Mesothelial cell of epicardium (in vitro differentiated cells): Measurements from ENCODE around the gene MAD2L1. TPM values are rescaled to one million over a fixed set of nuclear protein-coding genes. Genes with fewer than 3 reads are reported as not detected.

Experiments used
- DNase-seq, 2 experiments: peaks; one replicate each; pipeline ENCODE4 v3.0.0; 2021; ENCODE audit warnings: low spot score in 2 of 2; ENCODE audit not compliant: unreplicated experiment in 2 of 2
- H3K27ac Mint-ChIP-seq: 2 replicates; pipeline ENCODE4 v1.8.0; 2021; ENCODE audit warnings: mixed read lengths
- H3K27me3 Mint-ChIP-seq: 2 replicates; pipeline ENCODE4 v1.8.0; 2021; ENCODE audit warnings: low read depth, mixed read lengths
- H3K36me3 Mint-ChIP-seq: 2 replicates; pipeline ENCODE4 v1.8.0; 2021; ENCODE audit warnings: mixed read lengths
- H3K4me1 Mint-ChIP-seq: 2 replicates; pipeline ENCODE4 v1.8.0; 2021; ENCODE audit warnings: mixed read lengths
- H3K4me3 Mint-ChIP-seq: 2 replicates; pipeline ENCODE4 v1.8.0; 2021; ENCODE audit warnings: mild to moderate bottlenecking, moderate library complexity, mixed read lengths
- H3K9me3 Mint-ChIP-seq: 2 replicates; pipeline ENCODE4 v1.8.0; 2021; ENCODE audit warnings: mixed read lengths
- total RNA-seq: library from RNA; stranded (reverse); gene quantifications from 3 replicates; pipeline ENCODE4 v1.2.1, GENCODE V29; 2021
- TF ChIP-seq, protein P1 (sequence below): fragments of 200-600 bp; sonication (generic); IDR thresholded peaks from one replicate; pipeline ENCODE4 v1.5.0; 2021; ENCODE audit warnings: antibody characterized with exemption; ENCODE audit not compliant: unreplicated experiment

MAD2L1 gene
- total RNA-seq, 1 donor from 2014 or later: 16.6 TPM

DNA sequence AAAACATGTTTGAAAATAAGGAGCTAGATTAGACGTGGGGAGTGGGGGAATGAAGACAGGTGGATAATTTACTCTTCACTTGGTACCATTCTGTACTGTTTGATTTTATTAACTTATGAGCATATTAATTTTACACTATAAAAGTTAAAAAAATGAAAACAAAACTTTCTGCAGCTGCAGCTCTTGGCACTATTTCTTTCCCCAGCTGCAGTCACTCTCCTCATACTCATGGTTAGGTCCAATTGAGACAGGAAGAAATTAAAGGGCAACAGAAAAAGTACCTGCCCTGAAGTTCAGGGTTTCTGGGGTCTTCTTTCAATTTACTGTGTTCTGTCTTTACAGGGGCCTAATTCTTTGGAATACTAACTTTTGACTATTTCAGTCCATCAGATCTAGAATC, 15.4 kb downstream of the MAD2L1 start:
- Mint-ChIP-seq H3K27ac (no peak overlapping the region), H3K36me3 (no peaks in the 10 kb centered on the region), H3K27me3 (peaks cover 2% of the 10 kb centered on the region), H3K9me3 (peaks cover 6% of the 10 kb centered on the region), H3K4me1 (peaks cover 27% of the 10 kb centered on the region), H3K4me3 (no peak overlapping the region)
- DNase-seq: no peak
- TF ChIP-seq, protein P1, sequence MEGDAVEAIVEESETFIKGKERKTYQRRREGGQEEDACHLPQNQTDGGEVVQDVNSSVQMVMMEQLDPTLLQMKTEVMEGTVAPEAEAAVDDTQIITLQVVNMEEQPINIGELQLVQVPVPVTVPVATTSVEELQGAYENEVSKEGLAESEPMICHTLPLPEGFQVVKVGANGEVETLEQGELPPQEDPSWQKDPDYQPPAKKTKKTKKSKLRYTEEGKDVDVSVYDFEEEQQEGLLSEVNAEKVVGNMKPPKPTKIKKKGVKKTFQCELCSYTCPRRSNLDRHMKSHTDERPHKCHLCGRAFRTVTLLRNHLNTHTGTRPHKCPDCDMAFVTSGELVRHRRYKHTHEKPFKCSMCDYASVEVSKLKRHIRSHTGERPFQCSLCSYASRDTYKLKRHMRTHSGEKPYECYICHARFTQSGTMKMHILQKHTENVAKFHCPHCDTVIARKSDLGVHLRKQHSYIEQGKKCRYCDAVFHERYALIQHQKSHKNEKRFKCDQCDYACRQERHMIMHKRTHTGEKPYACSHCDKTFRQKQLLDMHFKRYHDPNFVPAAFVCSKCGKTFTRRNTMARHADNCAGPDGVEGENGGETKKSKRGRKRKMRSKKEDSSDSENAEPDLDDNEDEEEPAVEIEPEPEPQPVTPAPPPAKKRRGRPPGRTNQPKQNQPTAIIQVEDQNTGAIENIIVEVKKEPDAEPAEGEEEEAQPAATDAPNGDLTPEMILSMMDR: no peak

DNA sequence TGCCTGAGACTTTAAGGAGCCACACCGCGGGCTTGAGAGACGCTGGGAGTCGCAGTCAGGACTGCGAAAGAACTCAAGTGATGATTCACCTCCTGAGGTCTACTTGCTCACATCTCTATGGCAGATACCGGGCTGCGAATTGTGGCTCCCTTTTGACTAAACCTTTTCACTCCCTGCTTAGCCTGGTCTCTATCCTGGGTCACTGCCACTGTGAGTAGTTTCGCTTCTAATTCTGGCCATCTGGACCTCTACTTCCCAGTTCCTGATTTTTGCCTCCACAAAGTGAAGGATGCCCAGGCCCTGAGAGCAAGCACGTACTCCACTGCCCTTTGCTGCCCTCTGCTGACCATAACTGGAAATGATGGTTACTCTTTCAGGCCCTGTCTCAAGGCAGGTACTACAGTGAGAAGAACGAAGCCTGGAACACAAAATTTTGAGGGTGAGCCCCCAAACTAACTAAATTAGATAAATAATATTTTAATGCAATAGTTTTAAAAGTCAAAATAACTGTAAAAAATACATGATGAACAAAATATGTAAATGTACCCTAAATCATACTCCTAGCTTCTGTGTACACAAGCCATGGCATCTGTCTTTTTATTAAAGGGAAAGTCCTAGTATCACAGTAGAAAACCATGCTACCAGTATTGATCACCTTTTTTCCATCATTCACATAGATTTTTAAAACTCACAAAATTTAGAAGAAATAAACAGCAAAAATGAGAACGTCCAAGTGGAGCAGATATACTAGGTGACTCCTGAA, 16.7 kb downstream of the MAD2L1 start:
- Mint-ChIP-seq H3K27ac (no peak overlapping the region), H3K27me3 (peaks cover 2% of the 10 kb centered on the region), H3K36me3 (no peaks in the 10 kb centered on the region), H3K9me3 (peaks cover 6% of the 10 kb centered on the region), H3K4me1 (peaks cover 15% of the 10 kb centered on the region), H3K4me3 (no peak overlapping the region)
- TF ChIP-seq, protein P1: peak; percentile 82
- peak; percentile 48 to 85 for DNase-seq

DNA sequence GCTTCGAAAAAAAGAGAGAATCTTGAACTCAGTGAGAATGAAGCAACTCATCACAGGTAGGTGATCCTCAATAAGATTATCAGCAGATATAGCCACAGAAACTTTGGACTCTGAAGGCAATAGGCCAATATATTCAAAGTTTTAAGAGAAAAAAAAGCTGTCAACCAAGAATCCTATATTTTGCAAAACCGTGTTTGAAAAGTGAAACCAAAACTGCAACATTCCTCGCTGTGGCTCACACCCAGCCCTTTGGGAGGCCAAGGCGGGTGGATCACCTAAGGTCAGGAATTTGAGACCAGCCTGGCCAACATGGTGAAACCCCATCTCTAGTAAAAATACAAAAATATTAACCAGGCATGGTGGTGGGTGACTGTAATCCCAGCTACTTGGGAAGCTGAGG, 22.8 kb downstream of the MAD2L1 start:
- no peak overlapping the region for H3K4me3 Mint-ChIP-seq
- peaks cover 21% of the 10 kb centered on the region for H3K9me3 Mint-ChIP-seq
- no peaks in the 10 kb centered on the region for H3K4me1 Mint-ChIP-seq
- H3K36me3 Mint-ChIP-seq: peaks cover 5% of the 10 kb centered on the region
- no peak for DNase-seq
- TF ChIP-seq, protein P1: no peak
- no peak overlapping the region for H3K27ac Mint-ChIP-seq
- peaks cover 2% of the 10 kb centered on the region for H3K27me3 Mint-ChIP-seq

DNA sequence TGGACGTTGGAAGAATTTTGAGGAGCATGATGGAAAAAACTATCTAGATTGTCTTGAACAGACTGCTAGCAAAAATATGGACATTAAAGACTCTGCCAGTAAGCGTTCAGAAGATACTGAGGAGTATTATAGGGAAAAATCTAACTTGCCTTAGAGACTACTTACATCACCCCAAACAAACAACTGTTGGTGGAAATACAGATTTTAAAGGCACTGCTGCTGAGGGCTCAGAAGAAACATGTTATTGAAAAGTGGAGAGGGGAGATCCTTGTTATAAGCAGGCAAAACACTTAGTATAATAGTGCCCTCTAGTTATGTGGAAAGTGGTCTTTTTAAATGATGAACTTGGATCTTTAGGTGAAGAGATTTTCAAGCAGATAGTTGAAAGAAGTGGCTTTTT, 29.2 kb downstream of the MAD2L1 start:
- no peaks in the 10 kb centered on the region for H3K27me3 Mint-ChIP-seq

DNA sequence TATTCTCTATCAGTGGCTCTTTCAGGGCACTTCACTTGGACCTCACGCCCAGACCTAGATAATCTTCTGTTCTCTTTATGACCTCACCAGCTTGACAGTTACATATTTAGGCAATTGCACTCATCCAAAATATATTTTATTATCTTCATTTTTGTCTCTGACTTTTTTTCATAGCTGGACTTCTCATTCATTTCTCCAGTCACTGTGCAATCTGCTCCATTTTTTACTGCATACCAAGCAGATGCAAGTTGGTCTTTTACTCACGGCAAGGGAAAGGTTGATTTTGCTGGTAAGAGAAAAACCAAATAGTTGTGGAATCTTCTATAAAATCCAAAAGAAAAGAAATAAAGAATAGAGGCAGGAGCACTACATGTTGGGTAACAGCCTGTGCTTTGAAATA, 31.7 kb downstream of the MAD2L1 start:
- no peaks in the 10 kb centered on the region for H3K36me3 Mint-ChIP-seq
- peaks cover 2% of the 10 kb centered on the region for H3K27me3 Mint-ChIP-seq
- TF ChIP-seq, protein P1: no peak
- H3K9me3 Mint-ChIP-seq: peaks cover 3% of the 10 kb centered on the region
- DNase-seq: no peak
- peaks cover 10% of the 10 kb centered on the region for H3K4me1 Mint-ChIP-seq
- no peak overlapping the region for H3K4me3 Mint-ChIP-seq
- H3K27ac Mint-ChIP-seq: no peak overlapping the region

More for the DNA sequence above, 29.2 kb downstream of the MAD2L1 start:
- H3K9me3 Mint-ChIP-seq: peaks cover 3% of the 10 kb centered on the region
- DNase-seq: no peak
- H3K4me3 Mint-ChIP-seq: no peak overlapping the region
- H3K36me3 Mint-ChIP-seq: no peaks in the 10 kb centered on the region
- no peak overlapping the region for H3K27ac Mint-ChIP-seq
- TF ChIP-seq, protein P1: no peak
- H3K4me1 Mint-ChIP-seq: peaks cover 10% of the 10 kb centered on the region

DNA sequence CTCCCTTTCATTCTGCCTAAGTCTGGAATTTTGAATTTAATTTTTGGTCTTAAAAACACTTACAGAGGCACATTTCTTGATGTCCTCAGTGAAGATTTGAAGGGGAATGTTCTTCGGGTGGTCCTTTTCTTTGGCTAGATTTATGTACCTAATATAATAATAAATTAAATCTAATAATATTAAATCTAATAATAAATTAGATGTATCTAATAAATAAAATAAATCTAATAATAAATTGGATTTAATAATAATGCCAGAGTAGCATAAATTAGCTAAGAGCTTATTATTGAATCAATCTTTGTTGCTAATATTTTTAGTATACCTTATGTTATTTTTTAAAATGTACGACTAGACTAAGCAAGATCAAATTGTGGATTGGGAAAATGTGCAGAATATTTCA, 39.8 kb downstream of the MAD2L1 start:
- TF ChIP-seq, protein P1: no peak
- no peak for DNase-seq
- H3K36me3 Mint-ChIP-seq: no peaks in the 10 kb centered on the region
- H3K9me3 Mint-ChIP-seq: no peaks in the 10 kb centered on the region
- H3K27me3 Mint-ChIP-seq: peaks cover 2% of the 10 kb centered on the region
- H3K4me1 Mint-ChIP-seq: peaks cover 3% of the 10 kb centered on the region
- H3K27ac Mint-ChIP-seq: no peak overlapping the region
- no peak overlapping the region for H3K4me3 Mint-ChIP-seq
